ENCODE results near the gene MGP. TPM values are rescaled to one million over a fixed set of nuclear protein-coding genes. Genes with fewer than 3 reads are reported as not detected.

The MGP gene
- total RNA-seq, 1 donor from 2014 or later: not detected

DNA sequence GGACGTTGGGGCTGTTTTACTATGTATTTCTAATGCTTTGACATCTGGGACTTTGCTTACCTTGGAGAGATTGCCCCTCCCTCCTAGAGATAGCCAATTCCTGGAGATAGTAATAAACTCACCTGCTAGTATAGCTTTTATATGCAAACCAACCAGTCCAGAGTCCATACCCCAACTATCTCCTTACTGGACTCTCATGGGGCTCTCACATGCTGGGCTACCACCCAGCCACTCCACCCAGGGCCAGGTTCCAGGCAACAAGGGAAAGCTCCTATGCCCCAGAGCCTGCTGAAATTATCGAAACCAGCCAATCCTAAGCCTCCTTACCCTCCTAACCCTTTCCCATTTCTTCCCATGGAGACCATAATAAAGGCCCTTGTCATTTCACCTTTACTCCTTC lies 25.5 kb upstream of the MGP start:
- Mint-ChIP-seq H3K9me3 (ENCODE audit: unreplicated experiment) (peaks cover 4% of the 10 kb centered on the region), H3K4me3 (ENCODE audit: unreplicated experiment) (no peak overlapping the region), H3K27me3 (ENCODE audit: unreplicated experiment) (peaks cover 2% of the 10 kb centered on the region), H3K27ac (ENCODE audit: unreplicated experiment) (no peak overlapping the region), H3K4me1 (ENCODE audit: low read depth, unreplicated experiment) (peaks cover 9% of the 10 kb centered on the region), H3K36me3 (ENCODE audit: unreplicated experiment) (no peaks in the 10 kb centered on the region)
- no peak for DNase-seq
- TF ChIP-seq CTCF (IDR thresholded peaks at IDR 0.05; ENCODE audit: partially characterized antibody, unreplicated experiment): no peak

DNA sequence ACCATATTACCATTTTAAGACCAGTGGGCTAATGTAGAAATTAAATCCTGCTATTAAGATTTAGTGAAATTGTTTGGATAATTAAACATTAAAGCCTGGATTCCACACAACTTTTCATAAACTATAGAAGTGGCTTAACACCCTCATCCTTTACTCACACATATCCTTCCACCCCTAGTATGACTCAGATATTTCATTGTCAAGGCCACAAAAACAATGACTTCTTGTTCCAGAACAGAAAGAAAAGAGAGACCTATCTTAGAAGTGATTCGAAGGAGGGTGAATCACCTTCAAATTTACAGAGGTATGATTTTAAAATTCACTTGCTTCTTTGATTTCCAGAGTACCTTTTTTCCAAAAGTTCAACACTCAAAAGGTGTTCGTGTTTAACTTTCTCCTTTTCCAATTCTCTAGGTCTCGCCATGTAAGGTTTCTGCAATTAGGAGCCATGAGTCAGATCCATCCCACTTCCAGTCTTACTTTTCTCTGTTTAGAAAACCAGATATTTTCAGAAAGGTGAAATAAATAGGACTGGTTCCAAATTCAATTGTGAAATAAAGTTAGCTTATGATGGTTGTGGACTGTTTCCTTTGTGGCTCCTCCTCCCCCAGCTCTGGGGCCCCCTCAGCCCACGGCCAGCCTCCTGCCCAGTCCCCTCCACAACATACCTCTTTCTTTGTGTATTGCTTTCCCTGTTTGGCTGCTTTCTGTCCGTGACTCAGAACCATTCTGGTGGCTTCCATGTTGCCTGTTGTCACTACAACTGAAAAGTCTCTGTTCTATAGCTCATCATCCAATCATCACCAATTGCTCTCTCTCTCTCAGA lies 24.6 kb upstream of the MGP start:
- Mint-ChIP-seq H3K4me1 (ENCODE audit: low read depth, unreplicated experiment) (peaks cover 9% of the 10 kb centered on the region), H3K27me3 (ENCODE audit: unreplicated experiment) (peaks cover 2% of the 10 kb centered on the region), H3K36me3 (ENCODE audit: unreplicated experiment) (no peaks in the 10 kb centered on the region), H3K9me3 (ENCODE audit: unreplicated experiment) (peaks cover 4% of the 10 kb centered on the region), H3K27ac (ENCODE audit: unreplicated experiment) (no peak overlapping the region), H3K4me3 (ENCODE audit: unreplicated experiment) (no peak overlapping the region)
- TF ChIP-seq CTCF (IDR thresholded peaks at IDR 0.05; ENCODE audit: partially characterized antibody, unreplicated experiment): no peak
- DNase-seq: no peak

DNA sequence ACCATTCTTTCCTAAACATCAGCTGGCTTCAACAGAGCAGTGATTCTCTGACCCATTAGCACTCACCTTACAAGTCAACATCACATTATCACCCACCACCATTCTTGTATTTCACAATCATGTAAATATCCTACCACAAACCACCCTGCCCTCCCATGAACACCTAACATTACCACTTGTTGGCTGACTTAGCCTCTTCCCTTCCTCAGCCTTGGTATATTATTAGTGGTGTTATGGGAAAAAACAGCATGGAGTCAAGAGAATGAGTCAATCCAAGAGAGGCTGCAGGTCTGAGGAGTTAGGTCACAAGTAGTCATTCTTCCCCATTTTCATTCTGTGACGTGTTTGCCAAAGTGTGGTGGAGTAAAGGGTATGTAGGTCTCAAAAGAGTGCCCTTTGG lies 22.3 kb upstream of the MGP start:
- Mint-ChIP-seq H3K27me3 (ENCODE audit: unreplicated experiment) (no peaks in the 10 kb centered on the region), H3K9me3 (ENCODE audit: unreplicated experiment) (no peaks in the 10 kb centered on the region), H3K36me3 (ENCODE audit: unreplicated experiment) (no peaks in the 10 kb centered on the region), H3K4me3 (ENCODE audit: unreplicated experiment) (no peak overlapping the region), H3K27ac (ENCODE audit: unreplicated experiment) (no peak overlapping the region), H3K4me1 (ENCODE audit: low read depth, unreplicated experiment) (peaks cover 2% of the 10 kb centered on the region)
- TF ChIP-seq CTCF (IDR thresholded peaks at IDR 0.05; ENCODE audit: partially characterized antibody, unreplicated experiment): no peak
- no peak for DNase-seq

DNA sequence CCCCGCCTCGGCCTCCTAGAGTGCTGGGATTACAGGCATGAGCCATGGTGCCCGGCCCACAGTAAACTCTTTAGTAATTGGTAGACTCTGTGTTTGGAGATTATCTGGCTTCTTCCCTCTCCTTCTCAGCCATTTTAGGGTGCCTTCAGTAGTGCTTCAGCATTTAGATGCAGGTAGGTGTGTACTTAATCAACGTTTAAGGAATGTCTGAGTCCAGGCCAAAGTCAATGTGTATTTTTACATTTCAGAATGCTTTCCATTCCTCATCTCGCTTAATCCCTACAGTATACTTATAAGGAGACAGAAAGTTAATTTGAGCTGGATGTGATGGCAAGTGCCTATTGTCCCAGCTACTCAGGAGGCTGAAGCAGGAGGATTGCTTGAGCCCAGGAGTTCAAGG lies 20.5 kb upstream of the MGP start:
- Mint-ChIP-seq H3K27me3 (ENCODE audit: unreplicated experiment) (no peaks in the 10 kb centered on the region), H3K4me1 (ENCODE audit: low read depth, unreplicated experiment) (no peaks in the 10 kb centered on the region), H3K9me3 (ENCODE audit: unreplicated experiment) (no peaks in the 10 kb centered on the region), H3K36me3 (ENCODE audit: unreplicated experiment) (no peaks in the 10 kb centered on the region), H3K4me3 (ENCODE audit: unreplicated experiment) (no peak overlapping the region), H3K27ac (ENCODE audit: unreplicated experiment) (no peak overlapping the region)
- no peak for DNase-seq
- TF ChIP-seq CTCF (IDR thresholded peaks at IDR 0.05; ENCODE audit: partially characterized antibody, unreplicated experiment): no peak

DNA sequence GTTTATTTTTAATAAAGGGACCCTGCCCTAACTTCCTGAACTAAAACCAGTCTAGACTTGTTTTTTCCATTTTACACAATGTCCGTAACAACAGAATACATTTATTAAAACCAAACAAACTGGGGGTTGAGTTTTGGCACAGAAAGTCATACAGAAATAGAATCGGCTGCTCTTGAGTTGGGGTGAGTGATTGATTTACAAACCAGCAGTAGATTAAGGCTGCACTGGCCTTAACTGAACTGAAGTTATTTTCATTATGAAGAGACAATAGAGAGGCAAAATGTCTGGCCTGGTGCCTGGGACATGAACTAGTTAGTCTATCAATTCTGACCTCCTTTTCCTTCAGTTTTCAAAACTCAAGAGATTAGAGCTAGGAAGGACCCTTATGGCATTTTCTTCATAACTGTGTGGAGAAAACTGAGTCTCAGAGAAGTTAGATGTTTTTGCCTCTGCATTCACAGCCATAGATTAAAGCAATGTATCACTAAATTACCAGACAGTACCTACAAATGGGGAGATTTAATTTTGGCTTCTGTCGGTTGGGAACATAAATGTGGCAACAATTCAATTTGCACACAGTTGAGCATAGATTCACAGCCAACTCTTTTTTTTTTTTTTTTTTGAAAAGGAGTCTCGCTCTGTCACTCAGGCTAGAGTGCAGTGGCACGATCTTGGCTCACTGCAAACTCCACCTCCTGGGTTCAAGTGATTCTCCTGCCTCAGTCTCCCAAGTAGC lies 19.8 kb upstream of the MGP start:
- H3K4me1 Mint-ChIP-seq (ENCODE audit: low read depth, unreplicated experiment): no peaks in the 10 kb centered on the region
- H3K27ac Mint-ChIP-seq (ENCODE audit: unreplicated experiment): no peak overlapping the region
- H3K36me3 Mint-ChIP-seq (ENCODE audit: unreplicated experiment): no peaks in the 10 kb centered on the region
- H3K4me3 Mint-ChIP-seq (ENCODE audit: unreplicated experiment): no peak overlapping the region
- no peaks in the 10 kb centered on the region for H3K27me3 Mint-ChIP-seq (ENCODE audit: unreplicated experiment)
- no peaks in the 10 kb centered on the region for H3K9me3 Mint-ChIP-seq (ENCODE audit: unreplicated experiment)
- DNase-seq: no peak
- no peak for TF ChIP-seq CTCF (IDR thresholded peaks at IDR 0.05; ENCODE audit: partially characterized antibody, unreplicated experiment)
